SJCRH30 (cell line): ENCODE results near the gene SETD4. TPM values are rescaled to one million over a fixed set of nuclear protein-coding genes. Genes with fewer than 3 reads are reported as not detected.

Source experiments
- DNase-seq, 2 experiments: peaks; one replicate each; pipeline ENCODE4 v3.0.0-alpha.2; 2015 to 2020
- H3K27ac ChIP-seq: fragments of 250-450 bp; sonication (Bioruptor Pico); 2 replicates; pipeline ENCODE4 v1.5.1; 2020; ENCODE audit warnings: mild to moderate bottlenecking, moderate library complexity
- H3K27me3 ChIP-seq: fragments of 250-450 bp; sonication (Bioruptor Pico); 2 replicates; pipeline ENCODE4 v1.5.1; 2020; ENCODE audit warnings: mild to moderate bottlenecking, moderate library complexity
- H3K36me3 ChIP-seq: fragments of 250-450 bp; sonication (Bioruptor Pico); 2 replicates; pipeline ENCODE4 v1.5.1; 2020; ENCODE audit warnings: mild to moderate bottlenecking, moderate library complexity
- H3K4me1 ChIP-seq: fragments of 250-450 bp; sonication (Bioruptor Pico); 2 replicates; pipeline ENCODE4 v1.5.1; 2020; ENCODE audit warnings: mild to moderate bottlenecking, moderate library complexity
- H3K4me3 ChIP-seq: fragments of 250-450 bp; sonication (Bioruptor Pico); 2 replicates; pipeline ENCODE4 v1.5.1; 2020; ENCODE audit warnings: mild to moderate bottlenecking, moderate library complexity
- H3K9me3 ChIP-seq: fragments of 250-450 bp; sonication (Bioruptor Pico); replicated peaks from 2 replicates; pipeline ENCODE4 v1.5.1; 2020; ENCODE audit warnings: mild to moderate bottlenecking, moderate library complexity
- total RNA-seq: library from RNA; depleted of rRNA; stranded (reverse); fragments of >200 nt; shearing (Covaris generic); gene quantifications from 2 replicates; pipeline ENCODE4 v1.2.3, GENCODE V29; 2014

Gene SETD4
- total RNA-seq, 1 experiment from 2014 or later: 15.9 TPM

DNA sequence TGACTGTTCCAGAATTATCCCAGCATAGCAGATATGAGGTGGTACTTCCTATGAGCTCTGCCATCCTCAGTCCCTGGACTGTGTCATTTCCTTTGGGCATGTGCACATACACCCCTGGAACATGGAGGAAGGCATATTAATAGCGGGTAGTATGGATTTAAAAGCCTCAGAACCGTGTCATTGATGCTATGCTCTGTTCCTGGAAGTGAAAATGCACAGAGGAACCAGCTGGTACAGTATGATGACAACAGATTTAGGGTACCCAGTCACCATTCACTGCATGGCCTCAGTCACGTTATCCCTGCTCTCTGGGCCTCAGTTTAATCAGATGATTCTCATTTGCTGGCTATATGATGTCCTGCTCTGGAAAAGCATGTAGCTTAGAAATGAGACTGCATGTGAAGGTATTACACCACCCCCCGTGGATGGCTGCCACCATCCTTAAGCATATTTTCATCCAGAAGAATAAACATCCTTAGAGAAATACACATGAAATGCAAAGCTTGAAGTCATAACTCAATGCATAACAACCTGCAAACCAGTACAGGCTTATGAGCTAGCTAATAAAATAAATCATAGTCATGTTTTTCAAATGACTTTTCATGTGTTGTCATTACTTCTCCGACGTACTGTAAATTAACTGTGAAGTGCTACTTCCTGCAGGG, 37.8 kb downstream of the SETD4 start:
- no peak for DNase-seq
- Histone ChIP-seq H3K36me3 (no peaks in the 10 kb centered on the region), H3K27me3 (no peaks in the 10 kb centered on the region), H3K4me3 (no peak overlapping the region), H3K9me3 (no peaks in the 10 kb centered on the region; the same call in 1 of the 2 replicates), H3K4me1 (no peaks in the 10 kb centered on the region), H3K27ac (no peak overlapping the region)

DNA sequence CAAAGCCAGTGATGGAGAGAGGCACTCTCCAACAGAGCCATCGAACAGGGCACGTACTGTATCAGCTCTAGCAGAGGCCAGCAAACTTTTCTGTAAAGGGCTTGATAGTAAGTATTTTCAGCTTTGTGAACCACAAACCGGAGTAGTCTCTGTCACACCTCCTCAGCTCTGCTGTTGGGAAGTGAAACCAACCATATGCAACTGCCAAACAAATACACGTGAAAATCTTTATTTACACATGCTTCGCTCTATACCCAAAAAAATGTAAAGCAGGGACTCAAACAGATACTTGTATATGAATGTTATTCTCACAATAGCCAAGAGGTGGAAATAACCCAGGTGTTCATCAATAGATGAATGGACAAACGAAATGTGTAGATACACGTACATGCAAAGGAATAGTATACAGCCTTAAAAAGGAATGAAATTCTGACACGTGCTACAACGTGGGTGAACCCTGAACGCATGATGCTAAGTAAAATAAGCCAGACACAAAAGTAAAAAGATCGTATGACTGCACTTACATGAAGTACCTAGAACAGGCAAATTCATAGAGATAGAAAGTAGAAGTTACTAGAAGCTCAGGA, 39.0 kb downstream of the SETD4 start:
- Histone ChIP-seq H3K9me3 (no peaks in the 10 kb centered on the region; the same call in 1 of the 2 replicates), H3K36me3 (no peaks in the 10 kb centered on the region), H3K4me1 (no peaks in the 10 kb centered on the region), H3K4me3 (no peak overlapping the region), H3K27ac (no peak overlapping the region), H3K27me3 (no peaks in the 10 kb centered on the region)
- DNase-seq: no peak

DNA sequence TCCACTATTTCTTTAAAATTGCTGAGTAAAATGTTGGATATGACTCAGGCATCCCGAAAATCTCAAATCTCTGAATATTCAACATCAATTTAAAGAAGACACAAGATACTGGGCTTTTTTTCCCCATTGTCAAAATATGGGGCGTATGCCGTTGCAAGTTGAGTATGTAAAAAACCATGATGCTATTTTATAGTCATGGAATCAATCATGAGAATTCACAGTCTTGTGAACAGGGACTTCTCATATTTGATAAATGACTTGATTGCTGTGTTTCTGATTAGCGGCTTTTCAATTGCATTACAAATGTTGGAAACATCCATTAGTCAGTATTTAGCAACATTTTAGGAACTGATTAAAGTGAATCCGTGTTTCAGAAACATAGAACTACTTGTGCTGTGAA, 45.3 kb downstream of the SETD4 start:
- no peaks in the 10 kb centered on the region for H3K27me3 ChIP-seq
- DNase-seq: no peak
- no peaks in the 10 kb centered on the region for H3K4me1 ChIP-seq
- H3K27ac ChIP-seq: no peak overlapping the region
- no peaks in the 10 kb centered on the region for H3K36me3 ChIP-seq
- no peaks in the 10 kb centered on the region; the same call in 1 of the 2 replicates for H3K9me3 ChIP-seq
- no peak overlapping the region for H3K4me3 ChIP-seq

DNA sequence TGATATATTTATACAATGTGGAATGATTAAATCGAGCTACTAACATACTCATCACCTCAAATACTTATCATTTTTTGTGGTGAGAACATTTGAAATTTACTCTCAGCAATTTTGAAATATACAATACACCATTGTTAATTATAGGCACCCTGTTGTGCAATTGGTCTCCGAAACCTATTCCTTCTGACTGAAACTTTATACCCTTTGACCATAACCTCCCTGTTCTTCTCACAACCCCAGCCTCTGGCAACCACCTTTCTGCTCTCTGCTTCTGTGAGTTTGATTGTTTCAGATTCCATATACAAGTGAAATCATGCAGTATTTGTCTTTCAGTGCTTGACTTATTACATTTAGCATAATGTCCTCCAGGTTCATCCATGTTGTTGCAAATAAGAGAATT, 49.5 kb downstream of the SETD4 start:
- Histone ChIP-seq H3K4me3 (no peak overlapping the region), H3K27me3 (no peaks in the 10 kb centered on the region; the same call in 1 of the 2 replicates), H3K27ac (no peak overlapping the region), H3K36me3 (no peaks in the 10 kb centered on the region), H3K9me3 (no peaks in the 10 kb centered on the region; the same call in 1 of the 2 replicates), H3K4me1 (no peaks in the 10 kb centered on the region)
- DNase-seq: no peak

DNA sequence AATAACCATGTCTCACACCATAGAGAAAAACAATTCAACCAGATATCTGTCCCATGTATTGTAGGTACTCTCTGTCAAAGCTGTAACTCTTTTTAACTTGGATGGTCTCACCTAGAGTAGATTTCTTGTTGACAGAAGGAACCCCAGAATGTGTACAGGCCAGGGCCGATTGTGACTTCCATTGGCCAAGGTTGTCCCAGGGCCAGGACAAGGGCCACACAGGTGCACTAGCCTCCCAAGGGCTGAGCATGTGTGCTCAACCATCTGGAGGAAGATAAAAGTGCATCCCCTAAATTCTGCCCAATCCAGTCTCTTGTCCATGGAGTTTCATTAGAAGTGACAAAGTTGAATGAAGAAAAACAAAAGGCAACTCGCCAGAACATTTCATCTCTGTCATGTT, 51.8 kb downstream of the SETD4 start:
- Histone ChIP-seq H3K4me3 (no peak overlapping the region), H3K4me1 (no peaks in the 10 kb centered on the region), H3K27ac (no peak overlapping the region), H3K9me3 (no peaks in the 10 kb centered on the region; the same call in 1 of the 2 replicates), H3K27me3 (no peaks in the 10 kb centered on the region; the same call in 1 of the 2 replicates), H3K36me3 (no peaks in the 10 kb centered on the region)
- DNase-seq: no peak

DNA sequence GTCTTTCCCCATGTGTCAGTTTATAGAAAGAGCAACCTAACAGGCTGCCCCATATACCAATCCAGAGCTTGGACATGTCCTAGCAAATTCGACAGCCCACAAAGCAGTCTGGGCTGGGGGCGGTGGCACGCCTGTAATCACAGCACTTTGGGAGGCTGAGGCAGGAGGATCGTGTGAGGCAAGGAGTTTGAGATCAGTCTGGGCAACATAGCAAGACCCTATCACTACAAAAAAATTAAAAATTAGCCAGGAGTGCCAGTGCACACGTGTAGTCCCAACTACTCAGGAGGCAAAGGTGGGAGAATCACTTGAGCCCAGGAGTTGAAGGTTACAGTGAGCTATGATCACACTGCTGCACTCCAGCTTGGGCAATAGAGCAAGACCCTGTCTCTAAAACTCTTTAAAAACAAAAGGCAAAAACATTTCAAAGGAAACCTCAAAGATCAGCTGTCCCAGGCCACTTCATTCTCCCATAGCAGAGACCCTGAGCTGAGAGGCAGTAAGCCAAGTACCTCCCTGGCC, 54.4 kb downstream of the SETD4 start:
- H3K9me3 ChIP-seq: no peaks in the 10 kb centered on the region; the same call in 1 of the 2 replicates
- no peak overlapping the region for H3K27ac ChIP-seq
- H3K4me3 ChIP-seq: no peak overlapping the region
- no peak for DNase-seq
- H3K27me3 ChIP-seq: no peaks in the 10 kb centered on the region; the same call in 1 of the 2 replicates
- H3K36me3 ChIP-seq: no peaks in the 10 kb centered on the region
- H3K4me1 ChIP-seq: no peaks in the 10 kb centered on the region

DNA sequence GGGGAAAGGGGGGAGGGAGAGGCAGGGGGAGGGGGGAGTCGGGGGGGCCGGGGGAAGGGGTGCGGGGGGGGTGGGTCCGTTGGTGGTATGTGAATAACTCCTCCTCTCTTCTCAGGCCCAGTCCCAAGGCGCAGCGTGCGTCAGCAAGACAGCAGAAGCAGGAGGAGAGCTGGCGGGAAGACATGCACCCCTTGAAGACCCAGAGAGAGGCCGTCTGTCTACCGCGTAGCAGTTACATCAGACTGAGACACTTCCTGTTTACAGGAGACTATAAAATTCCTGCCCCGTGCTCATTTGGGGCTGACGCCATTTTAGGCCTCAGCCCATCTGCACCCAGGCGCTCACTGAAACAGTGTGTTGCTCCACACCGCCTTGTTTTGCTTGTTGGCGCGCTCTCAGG, 55.3 kb downstream of the SETD4 start:
- H3K4me3 ChIP-seq: peak overlapping the region; percentile 36
- no peaks in the 10 kb centered on the region for H3K4me1 ChIP-seq
- H3K36me3 ChIP-seq: no peaks in the 10 kb centered on the region
- H3K27ac ChIP-seq: no peak overlapping the region
- H3K27me3 ChIP-seq: no peaks in the 10 kb centered on the region; the same call in 1 of the 2 replicates
- no peaks in the 10 kb centered on the region; the same call in 1 of the 2 replicates for H3K9me3 ChIP-seq
- peak; percentile 20 to 29 for DNase-seq

DNA sequence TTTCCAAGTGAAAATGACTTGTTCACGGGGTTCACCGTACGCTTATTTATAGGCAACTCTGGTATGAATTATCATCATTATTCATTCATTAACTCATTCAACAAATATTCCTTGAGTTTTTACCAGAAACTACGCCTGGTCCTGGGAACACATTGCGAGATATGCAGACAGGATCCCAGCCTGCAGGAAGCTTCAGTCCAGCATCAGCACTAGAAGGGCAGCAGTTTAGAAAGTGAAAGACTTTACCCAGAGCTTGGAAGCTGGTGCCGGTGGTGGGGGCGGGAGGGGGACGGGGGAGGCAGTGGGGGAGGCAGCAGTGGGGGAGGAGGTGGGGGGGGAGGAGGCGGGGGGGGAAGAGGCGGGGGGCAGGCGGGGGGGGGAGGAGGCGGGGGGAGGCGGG, 55.9 kb downstream of the SETD4 start:
- Histone ChIP-seq H3K36me3 (no peaks in the 10 kb centered on the region), H3K9me3 (no peaks in the 10 kb centered on the region; the same call in 1 of the 2 replicates), H3K4me3 (no peak overlapping the region), H3K27ac (no peak overlapping the region), H3K4me1 (no peaks in the 10 kb centered on the region), H3K27me3 (no peaks in the 10 kb centered on the region; the same call in 1 of the 2 replicates)
- DNase-seq: no peak

DNA sequence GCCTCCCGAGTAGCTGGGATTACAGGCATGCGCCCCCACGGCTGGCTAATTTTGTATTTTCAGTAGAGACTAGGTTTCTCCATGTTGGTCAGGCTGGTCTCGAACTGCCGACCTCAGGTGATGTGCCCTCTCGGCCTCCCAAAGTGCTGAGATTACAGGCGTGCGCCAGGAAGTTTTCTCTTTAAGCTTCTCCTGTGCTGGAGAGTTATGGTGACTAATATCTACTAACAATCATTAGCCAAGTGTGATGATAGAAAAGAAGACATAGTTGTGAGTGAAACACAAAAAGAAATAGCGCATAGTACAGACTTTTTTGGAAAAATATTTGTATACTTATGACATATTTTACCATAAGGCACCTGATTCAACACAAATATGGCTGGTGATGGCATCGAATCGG, 56.5 kb downstream of the SETD4 start:
- no peaks in the 10 kb centered on the region for H3K4me1 ChIP-seq
- no peaks in the 10 kb centered on the region; the same call in 1 of the 2 replicates for H3K27me3 ChIP-seq
- DNase-seq: no peak
- H3K36me3 ChIP-seq: no peaks in the 10 kb centered on the region
- no peak overlapping the region for H3K27ac ChIP-seq
- no peaks in the 10 kb centered on the region; the same call in 1 of the 2 replicates for H3K9me3 ChIP-seq
- H3K4me3 ChIP-seq: no peak overlapping the region

DNA sequence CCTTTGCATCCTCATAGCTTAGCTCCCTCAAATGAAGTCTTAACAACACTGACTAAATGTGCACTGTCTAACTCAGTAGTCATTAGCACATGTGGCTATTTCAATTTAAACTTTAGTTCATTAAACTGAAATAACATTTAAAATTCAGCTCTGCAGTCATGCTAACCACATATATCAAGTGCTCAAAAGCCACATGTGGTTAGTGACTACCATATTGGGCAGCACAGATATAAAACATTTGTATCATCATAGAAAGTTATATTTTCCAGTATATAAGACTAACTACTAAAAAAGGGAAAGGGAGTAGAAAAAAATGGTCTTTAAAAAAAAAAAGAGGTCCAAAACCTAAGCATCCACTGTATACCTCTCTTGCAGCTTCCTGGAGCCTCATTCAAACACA, 64.1 kb downstream of the SETD4 start:
- Histone ChIP-seq H3K36me3 (no peaks in the 10 kb centered on the region), H3K9me3 (no peaks in the 10 kb centered on the region), H3K4me1 (no peaks in the 10 kb centered on the region), H3K27me3 (peaks cover 3% of the 10 kb centered on the region; the same call in 1 of the 2 replicates), H3K4me3 (no peak overlapping the region), H3K27ac (no peak overlapping the region)
- no peak for DNase-seq

DNA sequence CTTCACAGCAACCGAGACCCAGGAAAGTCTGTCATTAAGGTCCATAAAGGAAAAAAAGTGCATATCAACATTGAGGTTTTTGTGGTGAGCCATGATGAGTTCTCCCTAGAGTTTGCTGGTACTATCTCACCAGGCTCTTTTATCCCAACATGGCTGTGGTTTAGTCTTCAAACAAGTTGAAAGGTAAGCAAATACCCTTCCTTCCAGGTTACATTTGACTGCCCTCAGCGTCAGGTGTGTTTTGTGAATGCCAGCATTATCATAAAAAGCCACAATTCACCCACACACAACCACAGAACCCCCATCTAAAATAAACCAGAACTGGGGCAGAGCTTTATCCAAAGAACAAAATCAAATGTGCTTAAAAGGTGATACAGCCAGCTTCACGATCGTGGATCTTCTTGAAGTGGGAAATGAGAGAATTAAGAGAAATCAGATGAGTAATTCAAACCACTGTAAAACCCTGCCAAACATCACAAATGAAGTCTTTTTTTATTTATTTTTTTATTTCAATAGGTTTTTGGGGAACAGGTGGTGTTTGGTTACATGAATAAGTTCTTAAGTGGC, 64.7 kb downstream of the SETD4 start:
- no peak for DNase-seq
- no peak overlapping the region for H3K4me3 ChIP-seq
- H3K9me3 ChIP-seq: no peaks in the 10 kb centered on the region
- no peak overlapping the region for H3K27ac ChIP-seq
- peaks cover 3% of the 10 kb centered on the region; the same call in 1 of the 2 replicates for H3K27me3 ChIP-seq
- no peaks in the 10 kb centered on the region for H3K36me3 ChIP-seq
- H3K4me1 ChIP-seq: no peaks in the 10 kb centered on the region

DNA sequence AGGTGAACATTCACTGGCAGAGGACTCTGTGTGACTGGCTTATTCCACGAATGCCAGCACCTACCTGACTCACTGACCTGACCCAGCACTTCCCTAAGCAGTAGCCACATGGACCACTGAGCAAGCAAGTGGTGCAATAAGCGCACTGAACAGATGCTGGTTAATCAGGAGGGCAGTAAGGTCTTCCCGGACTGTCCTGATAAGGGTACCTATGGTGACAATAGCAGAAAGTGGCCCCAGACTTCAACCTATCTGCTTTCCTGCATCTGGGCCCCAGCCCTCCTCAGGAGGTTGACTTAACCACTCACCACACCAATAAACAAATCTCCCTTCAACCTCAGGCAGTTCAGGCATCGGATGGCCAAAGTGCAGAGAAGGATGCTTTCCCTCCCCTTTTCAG, 65.7 kb downstream of the SETD4 start:
- Histone ChIP-seq H3K27me3 (peaks cover 3% of the 10 kb centered on the region; the same call in 1 of the 2 replicates), H3K27ac (no peak overlapping the region)

DNA sequence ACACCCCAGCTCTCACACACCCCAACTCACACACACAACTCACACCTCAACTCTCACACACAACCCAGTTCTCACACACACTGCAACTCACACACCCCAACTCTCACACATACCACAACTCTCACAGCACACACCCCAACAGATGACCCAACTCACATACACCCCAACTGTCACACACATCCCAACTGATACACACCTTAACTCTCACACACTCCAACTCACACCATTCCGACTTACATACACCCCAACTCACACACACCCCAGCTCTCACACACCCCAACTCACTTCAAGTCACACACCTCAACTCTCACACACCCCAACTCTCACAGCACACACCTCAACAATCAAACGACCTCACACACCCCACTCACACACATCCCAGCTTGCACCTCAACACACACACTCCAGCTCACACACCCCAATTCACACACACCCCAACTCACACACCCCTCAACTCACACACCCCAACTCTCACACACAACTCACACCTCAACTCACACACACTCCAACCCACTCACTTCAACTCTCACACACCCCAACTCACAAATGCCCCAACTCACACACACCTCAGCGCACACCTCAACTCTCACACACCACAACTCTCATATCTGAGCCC, 66.3 kb downstream of the SETD4 start:
- Histone ChIP-seq H3K4me1 (no peaks in the 10 kb centered on the region), H3K9me3 (no peaks in the 10 kb centered on the region), H3K36me3 (no peaks in the 10 kb centered on the region), H3K27me3 (peaks cover 3% of the 10 kb centered on the region; the same call in 1 of the 2 replicates), H3K27ac (no peak overlapping the region), H3K4me3 (no peak overlapping the region)
- no peak for DNase-seq

More for the DNA sequence above, 65.7 kb downstream of the SETD4 start:
- DNase-seq: no peak
- Histone ChIP-seq H3K9me3 (no peaks in the 10 kb centered on the region), H3K4me1 (no peaks in the 10 kb centered on the region), H3K36me3 (no peaks in the 10 kb centered on the region), H3K4me3 (no peak overlapping the region)

DNA sequence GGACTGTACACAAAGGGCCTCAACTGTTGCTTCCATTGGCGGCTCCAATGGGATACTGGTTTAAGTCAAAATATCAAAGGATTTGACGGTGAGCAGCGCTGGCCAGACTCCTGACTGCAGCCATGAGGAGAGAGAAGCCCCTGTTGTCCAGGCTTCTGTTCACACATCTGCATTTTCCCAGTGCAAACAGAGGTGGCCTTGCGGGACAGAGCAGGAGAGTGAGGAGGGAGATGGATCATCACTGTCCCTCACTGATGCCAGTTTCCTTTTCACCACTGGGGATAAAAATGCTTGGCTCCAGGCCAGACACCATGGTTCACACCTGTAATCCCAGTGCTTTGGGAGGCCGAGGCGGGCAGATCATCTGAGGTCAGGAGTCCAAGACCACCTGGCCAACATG, 69.2 kb downstream of the SETD4 start:
- Histone ChIP-seq H3K27me3 (peaks cover 7% of the 10 kb centered on the region; the same call in 1 of the 2 replicates), H3K4me3 (no peak overlapping the region), H3K9me3 (no peaks in the 10 kb centered on the region), H3K36me3 (no peaks in the 10 kb centered on the region), H3K4me1 (no peaks in the 10 kb centered on the region), H3K27ac (no peak overlapping the region)
- DNase-seq: no peak

DNA sequence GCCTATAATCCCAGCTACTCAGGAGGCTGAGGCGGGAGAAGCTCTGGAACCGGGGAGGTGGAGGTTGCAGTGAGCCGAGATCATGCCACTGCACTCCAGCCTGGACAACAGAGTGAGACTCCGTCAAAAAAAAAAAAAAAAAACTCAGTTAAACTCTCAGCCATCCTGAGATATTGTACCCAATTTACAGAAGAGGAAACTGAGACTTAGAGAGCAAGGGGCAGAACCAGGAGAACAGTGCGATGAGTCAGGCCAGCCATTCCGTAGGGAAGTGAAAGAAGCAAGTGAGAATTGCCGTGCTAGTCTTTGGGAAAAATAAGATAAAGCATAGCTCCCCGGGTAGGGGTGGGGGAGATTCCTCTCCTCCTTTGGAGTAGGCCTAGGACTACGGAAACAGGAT, 69.7 kb downstream of the SETD4 start:
- no peak for DNase-seq
- Histone ChIP-seq H3K4me1 (no peaks in the 10 kb centered on the region), H3K36me3 (no peaks in the 10 kb centered on the region), H3K27me3 (peaks cover 7% of the 10 kb centered on the region; the same call in 1 of the 2 replicates), H3K9me3 (no peaks in the 10 kb centered on the region), H3K27ac (no peak overlapping the region), H3K4me3 (no peak overlapping the region)
